GM23338 (cell line): Measurements from ENCODE around the gene APMAP. TPM values are rescaled to one million over a fixed set of nuclear protein-coding genes. Genes with fewer than 3 reads are reported as not detected.

Experiments
- ATAC-seq: fragments of 200-7000 bp; cut with Tn5 transposase; 3 replicates; pipeline ENCODE4 v1.9.1; 2020
- DNase-seq: peaks from one replicate; pipeline ENCODE4 v3.0.0-alpha.2; 2015; ENCODE audit warnings: low spot score
- H2AFZ ChIP-seq: fragments of 200-600 bp; sonication (generic); 2 replicates; pipeline ENCODE4 v1.8.0; 2016; ENCODE audit warnings: antibody characterized with exemption, mild to moderate bottlenecking, moderate library complexity
- H3F3A ChIP-seq: fragments of 200-600 bp; sonication (generic); replicated peaks from 2 replicates; pipeline ENCODE4 v1.8.0; 2017; ENCODE audit warnings: antibody characterized with exemption, mixed run types, low read depth
- H3K27ac ChIP-seq: fragments of 200-600 bp; sonication (generic); 2 replicates; pipeline ENCODE4 v1.6.1; 2016; ENCODE audit warnings: low read depth
- H3K27me3 ChIP-seq: fragments of 200-600 bp; sonication (generic); 2 replicates; pipeline ENCODE4 v1.8.0; 2016; ENCODE audit warnings: mild to moderate bottlenecking, mixed run types, moderate library complexity; ENCODE audit not compliant: insufficient read depth
- H3K36me3 ChIP-seq: fragments of 200-600 bp; sonication (generic); 2 replicates; pipeline ENCODE4 v1.8.0; 2016; ENCODE audit warnings: mild to moderate bottlenecking; ENCODE audit not compliant: insufficient read depth
- H3K4me1 ChIP-seq: fragments of 200-600 bp; sonication (generic); 2 replicates; pipeline ENCODE4 v1.8.0; 2016; ENCODE audit warnings: mild to moderate bottlenecking, moderate library complexity; ENCODE audit not compliant: insufficient read depth
- H3K4me2 ChIP-seq: fragments of 200-600 bp; sonication (generic); 2 replicates; pipeline ENCODE4 v1.7.1; 2017; ENCODE audit warnings: mixed run types
- H3K4me3 ChIP-seq: fragments of 200-600 bp; sonication (generic); 2 replicates; pipeline ENCODE4 v1.6.1; 2016; ENCODE audit warnings: mixed run types
- H3K79me2 ChIP-seq: fragments of 200-600 bp; sonication (generic); replicated peaks from 2 replicates; pipeline ENCODE4 v1.8.0; 2017; ENCODE audit warnings: mild to moderate bottlenecking; ENCODE audit not compliant: insufficient read depth
- H3K9me2 ChIP-seq: fragments of 200-600 bp; sonication (generic); 2 replicates; pipeline ENCODE4 v1.8.0; 2017; ENCODE audit not compliant: insufficient read depth
- H4K20me1 ChIP-seq: fragments of 200-600 bp; sonication (generic); replicated peaks from 2 replicates; pipeline ENCODE4 v1.8.0; 2017; ENCODE audit warnings: mild to moderate bottlenecking; ENCODE audit not compliant: insufficient read depth
- H3K27ac Mint-ChIP-seq: 2 replicates; pipeline ENCODE4 v1.8.0; 2020; ENCODE audit warnings: inconsistent platforms, mild to moderate bottlenecking, moderate library complexity, mixed read lengths
- H3K27me3 Mint-ChIP-seq: 3 replicates; pipeline ENCODE4 v1.8.0; 2022; ENCODE audit warnings: low read depth, mild to moderate bottlenecking, moderate library complexity, mixed read lengths, inconsistent platforms; ENCODE audit not compliant: insufficient read depth, poor library complexity
- H3K36me3 Mint-ChIP-seq: 3 replicates; pipeline ENCODE4 v1.8.0; 2021; ENCODE audit warnings: low read depth, mild to moderate bottlenecking, inconsistent platforms, moderate library complexity, mixed read lengths
- H3K4me1 Mint-ChIP-seq: 3 replicates; pipeline ENCODE4 v1.8.0; 2020; ENCODE audit warnings: mild to moderate bottlenecking, inconsistent platforms, mixed read lengths
- H3K4me3 Mint-ChIP-seq: 3 replicates; pipeline ENCODE4 v1.8.0; 2021; ENCODE audit warnings: moderate library complexity, mild to moderate bottlenecking, inconsistent platforms, mixed read lengths
- H3K9me3 Mint-ChIP-seq: 3 replicates; pipeline ENCODE4 v1.8.0; 2020; ENCODE audit warnings: moderate library complexity, mild to moderate bottlenecking, inconsistent platforms, mixed read lengths
- CREB1 ChIP-seq: fragments of 250-450 bp; sonication (Bioruptor Pico); IDR thresholded peaks from 2 replicates; pipeline ENCODE4 v1.5.0; 2020; ENCODE audit warnings: low read depth, mild to moderate bottlenecking, moderate library complexity
- EZH2 ChIP-seq: fragments of 200-600 bp; sonication (generic); IDR thresholded peaks from one replicate; pipeline ENCODE4 v1.8.0; 2017; ENCODE audit warnings: antibody characterized with exemption, mild to moderate bottlenecking, low read depth; ENCODE audit not compliant: unreplicated experiment
- EZH2phosphoT487 ChIP-seq: fragments of 200-600 bp; sonication (generic); IDR thresholded peaks from one replicate; pipeline ENCODE4 v1.8.1; 2018; ENCODE audit warnings: antibody characterized with exemption; ENCODE audit not compliant: unreplicated experiment
- NANOG ChIP-seq: IDR thresholded peaks from 2 replicates; pipeline ENCODE4 v1.6.1; 2016; ENCODE audit warnings: antibody characterized with exemption, borderline replicate concordance
- POLR2AphosphoS5 ChIP-seq: IDR thresholded peaks from 2 replicates; pipeline ENCODE4 v1.6.1; 2016; ENCODE audit warnings: antibody characterized with exemption, low read depth
- REST ChIP-seq: IDR thresholded peaks from one replicate; pipeline ENCODE4 v1.6.1; 2018; ENCODE audit warnings: antibody characterized with exemption; ENCODE audit not compliant: unreplicated experiment
- STAT1 ChIP-seq: IDR thresholded peaks from one replicate; pipeline ENCODE4 v1.6.1; 2016; ENCODE audit warnings: antibody characterized with exemption; ENCODE audit not compliant: unreplicated experiment
- ZNF114 ChIP-seq: fragments of 250-450 bp; sonication (Bioruptor Pico); IDR thresholded peaks from 2 replicates; pipeline ENCODE4 v1.5.0; 2020; ENCODE audit warnings: mild to moderate bottlenecking, moderate library complexity
- ZNF331 ChIP-seq: fragments of 250-450 bp; sonication (Bioruptor Pico); IDR thresholded peaks from 2 replicates; pipeline ENCODE4 v1.5.0; 2020; ENCODE audit warnings: low read depth, mild to moderate bottlenecking, moderate library complexity
- polyA plus RNA-seq: library from polyadenylated mRNA; unstranded; fragments of >200 nt; fragmentation: Nextera tagmentation; extraction: Ambion mirVana; gene quantifications from 2 replicates; pipeline ENCODE4 v1.2.1, GENCODE V29; 2016
- total RNA-seq: library from RNA; depleted of rRNA; stranded (reverse); fragments of >200 nt; shearing (Covaris generic); gene quantifications from 2 replicates; pipeline ENCODE4 v1.2.3, GENCODE V29; 2014
- TF ChIP-seq, protein P1 (sequence below): IDR thresholded peaks from 2 replicates; pipeline ENCODE4 v1.6.1; 2016; ENCODE audit warnings: antibody characterized with exemption
- TF ChIP-seq, protein P2 (sequence below), 2 experiments: fragments of 200-600 bp in 1 of 2; sonication (generic) in 1 of 2; conservative IDR thresholded peaks; 2 replicates each; pipeline versions ENCODE4 v1.5.1 to v1.6.1; 2016 to 2017; ENCODE audit warnings: antibody characterized with exemption in 2 of 2, low read depth in 2 of 2, mild to moderate bottlenecking in 2 of 2, moderate library complexity in 1 of 2

The APMAP gene
- total and polyA plus RNA-seq, 2 experiments from 2014 or later, result 31.7 to 72.3 TPM

GRCh38 chr20:24957326-24958016 is 35.1 kb downstream of the APMAP start:
- H3K79me2 ChIP-seq, result no peaks in the 10 kb centered on the region
- no peaks in the 10 kb centered on the region for H3F3A ChIP-seq
- no peak overlapping the region for H3K4me3 Mint-ChIP-seq
- H2AFZ ChIP-seq, result no peak overlapping the region
- H3K27me3 Mint-ChIP-seq, result peaks cover 6% of the 10 kb centered on the region
- ATAC-seq, result no peak
- no peak for TF ChIP-seq REST
- TF ChIP-seq CREB1 (CRISPR knock-in tag), result no peak
- peaks cover 13% of the 10 kb centered on the region for H3K36me3 Mint-ChIP-seq
- no peaks in the 10 kb centered on the region for H3K9me2 ChIP-seq
- no peaks in the 10 kb centered on the region; the same call in 2 of the 3 replicates for H3K9me3 Mint-ChIP-seq
- H3K36me3 ChIP-seq, result no peaks in the 10 kb centered on the region; the same call in 1 of the 2 replicates
- no peaks in the 10 kb centered on the region for H3K4me1 ChIP-seq
- no peak for DNase-seq
- no peaks in the 10 kb centered on the region; the same call in 1 of the 2 replicates for H4K20me1 ChIP-seq
- H3K4me2 ChIP-seq, result no peak overlapping the region
- no peak overlapping the region for H3K4me3 ChIP-seq
- H3K27ac Mint-ChIP-seq, result no peak overlapping the region
- no peaks in the 10 kb centered on the region for H3K27me3 ChIP-seq
- H3K4me1 Mint-ChIP-seq, result peaks cover 9% of the 10 kb centered on the region; the same call in 2 of the 3 replicates
- H3K27ac ChIP-seq, result no peak overlapping the region

DNA sequence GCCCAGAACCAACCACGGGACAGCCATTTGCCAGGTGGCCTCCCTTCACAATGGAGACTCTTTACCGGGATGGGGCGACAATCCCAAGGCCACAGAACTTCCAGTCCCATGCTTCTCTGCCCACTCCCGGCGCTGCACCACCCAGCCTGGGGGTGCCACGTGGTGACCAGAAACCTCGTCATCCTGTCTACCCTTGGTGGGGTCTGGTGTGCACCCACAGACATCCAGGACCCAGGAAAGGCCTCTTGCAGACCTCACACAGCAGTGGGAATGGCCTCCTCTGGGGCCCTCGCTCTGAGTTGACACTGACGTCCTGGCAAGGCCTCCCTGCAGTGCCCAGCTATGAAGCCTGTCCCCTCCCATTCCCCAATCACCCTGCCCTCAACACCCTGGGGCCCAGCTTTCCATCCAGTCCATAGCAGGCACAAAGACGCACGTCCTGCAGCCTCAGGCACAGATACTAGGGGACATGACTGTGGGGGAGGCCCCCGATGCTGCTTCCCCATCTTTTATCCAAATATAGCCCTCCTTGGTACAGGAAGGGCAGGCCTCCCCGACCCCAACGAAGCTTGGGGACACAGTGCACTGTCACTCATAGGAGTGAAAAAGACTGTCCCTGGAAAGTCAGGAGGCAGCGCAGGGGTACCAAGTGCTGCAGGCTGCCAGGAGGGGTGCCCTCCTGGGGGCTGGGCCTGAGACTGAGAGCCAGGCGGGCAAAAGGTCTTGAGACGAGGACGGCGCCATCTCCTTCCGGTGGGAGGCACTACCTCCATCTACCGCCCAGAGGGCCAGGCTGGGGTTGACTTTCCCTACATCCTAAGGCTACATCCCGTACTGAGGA is 36.3 kb downstream of the APMAP start:
- Mint-ChIP-seq H3K9me3 (no peaks in the 10 kb centered on the region; the same call in 2 of the 3 replicates), H3K4me1 (peaks cover 9% of the 10 kb centered on the region; the same call in 2 of the 3 replicates), H3K4me3 (no peak overlapping the region), H3K27ac (no peak overlapping the region), H3K36me3 (peaks cover 3% of the 10 kb centered on the region; the same call in 1 of the 3 replicates), H3K27me3 (peaks cover 6% of the 10 kb centered on the region)
- Histone ChIP-seq H3K9me2 (no peaks in the 10 kb centered on the region), H3K4me1 (no peaks in the 10 kb centered on the region), H3K4me3 (no peak overlapping the region), H3K27ac (no peak overlapping the region), H3K27me3 (no peaks in the 10 kb centered on the region), H3K4me2 (no peak overlapping the region), H4K20me1 (no peaks in the 10 kb centered on the region; the same call in 1 of the 2 replicates), H3K79me2 (no peaks in the 10 kb centered on the region), H3K36me3 (no peaks in the 10 kb centered on the region), H3F3A (no peaks in the 10 kb centered on the region), H2AFZ (no peak overlapping the region)
- DNase-seq (no peak), ATAC-seq (no peak)
- no peak for TF ChIP-seq POLR2AphosphoS5
- no peak for TF ChIP-seq ZNF331
- TF ChIP-seq, protein P1, sequence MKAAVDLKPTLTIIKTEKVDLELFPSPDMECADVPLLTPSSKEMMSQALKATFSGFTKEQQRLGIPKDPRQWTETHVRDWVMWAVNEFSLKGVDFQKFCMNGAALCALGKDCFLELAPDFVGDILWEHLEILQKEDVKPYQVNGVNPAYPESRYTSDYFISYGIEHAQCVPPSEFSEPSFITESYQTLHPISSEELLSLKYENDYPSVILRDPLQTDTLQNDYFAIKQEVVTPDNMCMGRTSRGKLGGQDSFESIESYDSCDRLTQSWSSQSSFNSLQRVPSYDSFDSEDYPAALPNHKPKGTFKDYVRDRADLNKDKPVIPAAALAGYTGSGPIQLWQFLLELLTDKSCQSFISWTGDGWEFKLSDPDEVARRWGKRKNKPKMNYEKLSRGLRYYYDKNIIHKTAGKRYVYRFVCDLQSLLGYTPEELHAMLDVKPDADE, result no peak
- no peak for TF ChIP-seq NANOG
- TF ChIP-seq STAT1, result no peak
- TF ChIP-seq ZNF114 (CRISPR knock-in tag), result no peak
- no peak for TF ChIP-seq EZH2
- TF ChIP-seq, protein P2, sequence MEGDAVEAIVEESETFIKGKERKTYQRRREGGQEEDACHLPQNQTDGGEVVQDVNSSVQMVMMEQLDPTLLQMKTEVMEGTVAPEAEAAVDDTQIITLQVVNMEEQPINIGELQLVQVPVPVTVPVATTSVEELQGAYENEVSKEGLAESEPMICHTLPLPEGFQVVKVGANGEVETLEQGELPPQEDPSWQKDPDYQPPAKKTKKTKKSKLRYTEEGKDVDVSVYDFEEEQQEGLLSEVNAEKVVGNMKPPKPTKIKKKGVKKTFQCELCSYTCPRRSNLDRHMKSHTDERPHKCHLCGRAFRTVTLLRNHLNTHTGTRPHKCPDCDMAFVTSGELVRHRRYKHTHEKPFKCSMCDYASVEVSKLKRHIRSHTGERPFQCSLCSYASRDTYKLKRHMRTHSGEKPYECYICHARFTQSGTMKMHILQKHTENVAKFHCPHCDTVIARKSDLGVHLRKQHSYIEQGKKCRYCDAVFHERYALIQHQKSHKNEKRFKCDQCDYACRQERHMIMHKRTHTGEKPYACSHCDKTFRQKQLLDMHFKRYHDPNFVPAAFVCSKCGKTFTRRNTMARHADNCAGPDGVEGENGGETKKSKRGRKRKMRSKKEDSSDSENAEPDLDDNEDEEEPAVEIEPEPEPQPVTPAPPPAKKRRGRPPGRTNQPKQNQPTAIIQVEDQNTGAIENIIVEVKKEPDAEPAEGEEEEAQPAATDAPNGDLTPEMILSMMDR (conservative IDR thresholded peaks at IDR 0.05; ENCODE audit: low read depth in 2 of 2), result no peak
- TF ChIP-seq CREB1 (CRISPR knock-in tag), result no peak
- no peak for TF ChIP-seq EZH2phosphoT487
